K562 (cell line): ENCODE measurements around the gene FTSJ3. TPM values are rescaled to one million over a fixed set of nuclear protein-coding genes. Genes with fewer than 3 reads are reported as not detected.
A peak's percentile ranks its signal among the peaks of the same experiment; 100 is the strongest.

Experiments
- ARID3B ChIP-seq: fragments of 250-450 bp; sonication (Bioruptor Pico); IDR thresholded peaks from 2 replicates; pipeline ENCODE4 v1.4.0; 2020; ENCODE audit warnings: borderline replicate concordance
- ATF3 ChIP-seq, 2 experiments: fragments of 450-650 bp in 1 of 2; sonication (generic) in 1 of 2; formaldehyde crosslinking in 1 of 2; IDR thresholded peaks in 1 of 2; conservative IDR thresholded peaks in 1 of 2; 2 replicates each; pipeline versions ENCODE4 v1.6.1 to v1.8.1; 2016 to 2023; ENCODE audit warnings: mild to moderate bottlenecking in 2 of 2, moderate library complexity in 2 of 2, inconsistent platforms in 1 of 2, missing genetic modification reagents in 1 of 2
- ATF6 ChIP-seq: sonication (generic); formaldehyde crosslinking; IDR thresholded peaks from 2 replicates; pipeline ENCODE4 v1.4.0; 2020; ENCODE audit warnings: mild to moderate bottlenecking, missing genetic modification reagents
- CTCFL ChIP-seq: IDR thresholded peaks from 2 replicates; pipeline ENCODE4 v1.6.1; 2011; ENCODE audit warnings: borderline replicate concordance, low read depth, mild to moderate bottlenecking, moderate library complexity, low read length; ENCODE audit not compliant: insufficient read depth, poor library complexity, severe bottlenecking
- KDM2B ChIP-seq: fragments of 250-450 bp; sonication (Bioruptor Pico); IDR thresholded peaks from 2 replicates; pipeline ENCODE4 v1.8.0; 2021; ENCODE audit warnings: mild to moderate bottlenecking, moderate library complexity
- MAFF ChIP-seq: IDR thresholded peaks from 2 replicates; pipeline ENCODE4 v1.6.1; 2012; ENCODE audit warnings: low read length, improper control_type of control experiment
- MTA1 ChIP-seq: fragments of 450-650 bp; IDR thresholded peaks from 2 replicates; pipeline ENCODE4 v1.6.1; 2017; ENCODE audit warnings: borderline replicate concordance
- MTA3 ChIP-seq: fragments of 450-650 bp; formaldehyde crosslinking; IDR thresholded peaks from 2 replicates; pipeline ENCODE4 v1.6.1; 2017; ENCODE audit warnings: mild to moderate bottlenecking, borderline replicate concordance
- PML ChIP-seq: IDR thresholded peaks from 2 replicates; pipeline ENCODE4 v1.6.1; 2012; ENCODE audit warnings: low read length, inconsistent platforms
- POLR3A ChIP-seq: IDR thresholded peaks from 2 replicates; pipeline ENCODE4 v1.6.1; 2011; ENCODE audit warnings: borderline replicate concordance, mild to moderate bottlenecking, moderate library complexity; ENCODE audit not compliant: insufficient read length, insufficient read depth; ENCODE audit errors: extremely low read depth
- RAD51 ChIP-seq: fragments of 450-650 bp; IDR thresholded peaks from 2 replicates; pipeline ENCODE4 v1.7.1; 2016; ENCODE audit warnings: low read depth, mild to moderate bottlenecking, borderline replicate concordance
- RBM25 ChIP-seq: fragments of 200-400 bp; formaldehyde crosslinking; IDR thresholded peaks from 2 replicates; pipeline ENCODE4 v1.6.1; 2018; ENCODE audit warnings: low read length, low read depth, moderate library complexity; ENCODE audit not compliant: severe bottlenecking
- SIN3A ChIP-seq, 2 experiments: fragments of 150-350 bp in 1 of 2; IDR thresholded peaks; 2 replicates each; pipeline ENCODE4 v1.6.1; 2011 to 2016; ENCODE audit warnings: borderline replicate concordance in 2 of 2, low read depth in 2 of 2, low read length in 2 of 2, mild to moderate bottlenecking in 2 of 2, moderate library complexity in 2 of 2; ENCODE audit not compliant: control insufficient read depth in 1 of 2
- TAF1 ChIP-seq: IDR thresholded peaks from 2 replicates; pipeline ENCODE4 v1.6.1; 2011; ENCODE audit warnings: mild to moderate bottlenecking, low read length, moderate library complexity; ENCODE audit not compliant: insufficient read depth, control insufficient read depth, severe bottlenecking; ENCODE audit errors: extremely low read depth
- ZC3H11A ChIP-seq: IDR thresholded peaks from 2 replicates; pipeline ENCODE4 v1.6.1; 2012; ENCODE audit warnings: low read depth, low read length, improper control_type of control experiment
- polyA plus RNA-seq, 8 experiments: library from polyadenylated mRNA; depleted of rRNA in 4 of 8; stranded (reverse) in 5 of 8; unstranded in 3 of 8; fragments of >200 nt; fragmentation: Nextera tagmentation in 2 of 8; fragmentation: Illumina TruSeq in 1 of 8; extraction: Ambion mirVana in 2 of 8; extraction: Trizol in 1 of 8; gene quantifications; 2 replicates each; pipeline versions ENCODE4 v1.2.1 to v1.2.3, GENCODE V29; 2011 to 2014; ENCODE audit warnings: inconsistent platforms in 1 of 8, missing spikeins in 1 of 8
- total RNA-seq, 7 experiments: library from RNA; depleted of rRNA in 6 of 7; stranded (reverse); fragments of >200 nt in 6 of 7; fragmentation: Illumina TruSeq in 2 of 7; extraction: Trizol in 2 of 7; gene quantifications; 2 replicates each; pipeline versions ENCODE4 v1.2.1 to v1.2.3, GENCODE V29; 2011 to 2021; ENCODE audit warnings: low replicate concordance in 1 of 7

Gene FTSJ3
- total and polyA plus RNA-seq, 9 of the 15 experiments (the other 6 are each of a cell fraction or from before 2014, with no cell fraction given), result 18.0 to 65.6 (median 52.4) TPM

- TF ChIP-seq ATF3 (IDR thresholded peaks at IDR 0.05) (peak; percentile 60; the same call in 1 of the 2 replicates), ATF3 (CRISPR knock-in tag; conservative IDR thresholded peaks at IDR 0.05) (peak; percentile 85), PML (peak; percentile 80), MTA1 (no peak), ZC3H11A (no peak), ATF6 (CRISPR knock-in tag) (no peak), KDM2B (CRISPR knock-in tag) (peak; percentile 76; the same call in 1 of the 2 replicates), POLR3A (no peak), SIN3A (IDR thresholded peaks at IDR 0.05; ENCODE audit: borderline replicate concordance in 2 of 2, control insufficient read depth in 1 of 2, low read depth in 2 of 2, low read length in 2 of 2) (peak; percentile 68 to 93), MTA3 (peak; percentile 31; the same call in 1 of the 2 replicates), CTCFL (peak; percentile 71), RAD51 (no peak), MAFF (no peak), RBM25 (no peak), ARID3B (no peak), TAF1 (peak; percentile 80)
These were observed at the start of gene FTSJ3, which contains the start of gene PSMC5 (continued) for GRCh38 chr17:63827002-63827800.
